ENCODE results near the gene CBFA2T3.
"Not testable (repeated sequence)": the region's sequence is repeated elsewhere in the genome, so short reads cannot be mapped to it uniquely, and the experiment has no call there.

Gene CBFA2T3

DNA sequence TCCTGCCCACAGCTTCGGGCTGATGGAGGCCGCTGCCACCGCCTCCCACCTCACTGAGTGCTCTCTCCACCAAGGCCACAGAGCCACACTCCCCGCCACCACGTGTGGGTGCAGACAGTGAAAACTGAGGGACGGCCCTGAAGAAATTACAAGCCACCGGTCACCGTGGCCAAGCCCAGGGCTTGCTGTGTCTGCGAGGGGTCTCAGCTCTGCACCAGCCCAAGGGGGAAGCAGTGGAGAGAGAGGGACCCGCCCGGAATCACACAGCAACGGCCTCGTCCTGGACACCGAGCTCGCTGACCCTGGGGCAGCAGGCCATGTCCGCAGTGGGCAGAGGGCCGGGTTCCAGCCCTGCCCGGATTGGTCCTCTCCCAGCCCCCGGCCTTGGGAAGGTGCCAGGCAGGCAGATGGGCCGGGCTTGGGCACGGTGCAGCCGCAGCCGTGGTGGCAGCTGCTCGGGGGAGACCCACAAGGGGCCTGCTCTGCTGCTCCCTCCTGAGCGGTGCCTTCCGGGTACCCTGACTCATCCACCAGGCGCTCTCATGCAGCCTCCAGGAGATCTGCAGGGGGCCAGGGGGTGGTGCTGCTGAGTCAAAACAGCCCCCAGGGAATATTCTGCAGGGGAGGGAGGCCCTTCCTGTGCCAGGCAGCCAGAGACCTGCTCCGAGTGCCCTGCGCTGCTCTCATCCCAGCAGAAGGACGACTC, 52.0 kb downstream of the CBFA2T3 start:
- Histone ChIP-seq H3K36me3 (ENCODE audit: insufficient read depth, low read length) (no peaks in the 10 kb centered on the region), H3K27ac (ENCODE audit: low read depth, low read length) (no peak overlapping the region), H3K79me2 (ENCODE audit: control insufficient read depth, insufficient read depth, low read length, unreplicated experiment) (no peaks in the 10 kb centered on the region), H3K27me3 (ENCODE audit: insufficient read depth, low read length) (no peaks in the 10 kb centered on the region), H3K4me1 (ENCODE audit: control insufficient read depth, insufficient read depth, low read length, unreplicated experiment) (peaks cover 27% of the 10 kb centered on the region), H2AFZ (ENCODE audit: low read length, unreplicated experiment) (no peak overlapping the region), H3K4me3 (ENCODE audit: low read depth, low read length) (no peak overlapping the region)

DNA sequence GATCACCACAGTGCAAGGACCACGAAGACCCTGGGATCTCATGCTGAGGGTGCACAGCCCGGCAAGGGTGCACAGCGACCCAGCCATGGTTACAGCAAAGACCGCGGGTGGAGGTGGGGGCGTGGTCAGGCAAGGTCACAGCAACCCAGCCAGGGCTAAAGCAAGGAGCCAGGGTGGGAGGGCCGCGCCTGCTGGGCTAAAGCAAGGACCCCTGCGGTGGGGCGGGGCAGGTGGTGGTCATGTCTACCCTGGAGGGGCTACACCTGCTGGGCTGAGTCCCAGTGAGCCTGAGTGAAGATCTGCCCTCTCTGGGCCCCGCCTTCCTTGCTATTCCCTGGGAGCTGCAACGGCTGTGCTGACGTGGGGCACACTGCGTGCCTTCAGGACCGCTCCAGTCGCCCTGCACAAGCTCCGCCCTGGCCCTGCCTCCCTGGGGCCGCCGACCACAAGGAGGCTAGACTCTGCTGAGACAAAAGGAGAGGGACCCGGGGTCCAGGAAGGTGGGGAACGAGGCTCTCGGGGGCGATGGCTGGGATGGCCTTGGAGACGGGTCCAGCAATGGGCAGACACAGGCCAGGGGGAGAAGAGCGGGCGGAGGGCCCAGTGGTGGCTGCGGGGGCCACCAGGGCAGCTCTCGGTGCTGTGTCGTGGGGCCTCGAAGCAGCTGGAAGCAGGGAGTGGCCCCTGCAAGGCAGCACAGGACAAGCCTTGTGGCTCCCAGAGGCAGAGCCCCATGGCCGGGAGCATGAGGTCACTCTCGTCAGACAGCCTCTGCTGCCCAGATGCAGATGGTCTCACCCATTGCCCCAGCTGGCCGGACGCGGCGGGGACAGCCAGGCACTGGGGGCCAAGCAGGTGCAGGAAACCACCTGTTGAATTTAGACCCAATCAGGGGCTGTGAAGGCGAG, 52.8 kb downstream of the CBFA2T3 start:
- Histone ChIP-seq H3K27me3 (ENCODE audit: insufficient read depth, low read length) (no peaks in the 10 kb centered on the region), H3K79me2 (ENCODE audit: control insufficient read depth, insufficient read depth, low read length, unreplicated experiment) (no peaks in the 10 kb centered on the region), H2AFZ (ENCODE audit: low read length, unreplicated experiment) (no peak overlapping the region), H3K27ac (ENCODE audit: low read depth, low read length) (no peak overlapping the region), H3K4me3 (ENCODE audit: low read depth, low read length) (no peak overlapping the region), H3K4me1 (ENCODE audit: control insufficient read depth, insufficient read depth, low read length, unreplicated experiment) (peaks cover 27% of the 10 kb centered on the region), H3K36me3 (ENCODE audit: insufficient read depth, low read length) (no peaks in the 10 kb centered on the region)

DNA sequence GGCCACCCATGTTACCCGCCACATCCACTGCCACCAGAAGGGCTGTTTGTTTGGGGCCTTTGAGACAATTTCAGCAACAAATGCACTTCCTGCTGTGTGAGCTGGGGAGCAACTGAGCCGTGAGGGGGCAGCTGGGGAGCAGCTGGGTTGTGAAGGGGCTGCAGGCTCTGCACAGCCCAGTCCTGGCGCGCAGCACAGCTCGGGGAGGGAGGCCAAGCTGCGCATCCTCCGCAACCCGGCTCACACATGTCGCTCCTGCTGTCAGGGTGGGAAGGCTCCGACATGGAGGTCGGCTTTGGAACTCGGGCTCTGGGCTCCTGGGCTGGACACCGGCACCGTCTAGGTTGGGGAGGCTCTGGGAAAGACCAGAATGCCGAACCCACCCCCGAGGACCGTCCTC, 53.6 kb downstream of the CBFA2T3 start:
- H3K36me3 ChIP-seq (ENCODE audit: insufficient read depth, low read length), result no peaks in the 10 kb centered on the region
- peaks cover 27% of the 10 kb centered on the region for H3K4me1 ChIP-seq (ENCODE audit: control insufficient read depth, insufficient read depth, low read length, unreplicated experiment)
- H3K79me2 ChIP-seq (ENCODE audit: control insufficient read depth, insufficient read depth, low read length, unreplicated experiment), result no peaks in the 10 kb centered on the region
- H3K4me3 ChIP-seq (ENCODE audit: low read depth, low read length), result no peak overlapping the region
- H2AFZ ChIP-seq (ENCODE audit: low read length, unreplicated experiment), result no peak overlapping the region
- H3K27me3 ChIP-seq (ENCODE audit: insufficient read depth, low read length), result no peaks in the 10 kb centered on the region
- no peak overlapping the region for H3K27ac ChIP-seq (ENCODE audit: low read depth, low read length)

DNA sequence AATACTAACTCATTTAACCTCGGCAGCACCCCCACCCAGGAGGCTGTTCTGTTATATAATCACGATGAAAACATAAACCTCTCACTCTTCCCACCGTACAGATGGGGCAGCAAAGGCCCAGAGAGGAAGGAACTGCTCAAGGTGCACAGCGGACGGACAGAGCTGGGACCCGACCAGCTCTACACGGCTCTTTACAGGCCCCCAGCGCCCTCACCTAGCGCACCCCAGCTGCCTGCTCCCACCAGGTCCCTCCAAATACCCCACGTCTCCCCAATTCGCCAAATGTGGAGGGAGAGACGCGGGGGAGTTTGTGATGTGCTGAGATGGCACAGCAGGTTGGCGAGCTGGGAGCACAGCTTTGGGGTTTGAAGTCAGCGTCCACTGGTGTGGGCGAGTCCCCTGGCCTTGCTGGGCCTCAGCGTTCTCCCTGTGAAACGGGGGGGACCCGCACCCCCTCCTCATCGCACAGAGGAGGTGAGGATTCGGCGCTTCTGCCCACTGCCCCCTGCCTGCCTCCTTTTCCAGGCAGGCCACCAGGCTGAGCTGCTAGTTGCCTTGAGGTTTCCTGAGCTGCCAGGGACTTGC, 54.1 kb downstream of the CBFA2T3 start:
- Histone ChIP-seq H3K4me3 (ENCODE audit: low read depth, low read length) (no peak overlapping the region), H3K36me3 (ENCODE audit: insufficient read depth, low read length) (no peaks in the 10 kb centered on the region), H3K27ac (ENCODE audit: low read depth, low read length) (no peak overlapping the region), H2AFZ (ENCODE audit: low read length, unreplicated experiment) (no peak overlapping the region), H3K4me1 (ENCODE audit: control insufficient read depth, insufficient read depth, low read length, unreplicated experiment) (peaks cover 27% of the 10 kb centered on the region), H3K27me3 (ENCODE audit: insufficient read depth, low read length) (no peaks in the 10 kb centered on the region), H3K79me2 (ENCODE audit: control insufficient read depth, insufficient read depth, low read length, unreplicated experiment) (no peaks in the 10 kb centered on the region)

DNA sequence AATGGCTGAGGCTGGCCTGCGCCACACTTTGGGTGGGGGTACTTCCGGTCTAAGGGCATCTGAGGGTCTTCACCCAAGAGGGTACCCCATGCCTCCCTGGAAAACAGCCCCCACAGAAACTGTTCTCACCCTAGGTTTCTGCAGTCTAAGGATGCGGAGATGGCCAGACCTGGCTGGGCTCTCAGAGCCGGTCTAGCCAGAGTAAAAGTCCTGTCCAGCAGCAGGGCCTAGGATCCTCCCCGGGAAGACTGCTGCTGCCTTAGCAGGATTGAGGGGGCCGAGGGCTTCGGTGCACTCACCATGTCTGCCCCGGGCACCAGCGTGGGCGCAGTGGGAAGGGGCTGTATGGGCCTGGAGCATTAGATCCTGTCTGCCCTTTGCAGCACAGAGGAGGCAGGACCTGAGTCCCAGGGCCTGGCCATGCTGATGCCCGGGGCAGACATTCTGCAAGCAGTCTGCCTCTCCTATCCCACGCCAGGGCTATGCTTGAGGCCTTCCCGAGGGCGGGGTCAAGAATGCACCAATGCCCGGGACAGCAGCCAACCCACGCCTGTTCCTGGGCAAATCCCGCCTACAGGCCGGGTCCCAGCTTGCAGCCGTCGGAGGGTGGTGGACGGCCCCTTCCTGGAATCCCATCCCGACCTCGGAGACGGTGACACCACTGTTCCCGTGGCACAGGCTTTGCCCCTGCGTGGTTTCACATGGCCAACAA, 54.7 kb downstream of the CBFA2T3 start:
- H3K27ac ChIP-seq (ENCODE audit: low read depth, low read length), result no peak overlapping the region
- no peaks in the 10 kb centered on the region for H3K27me3 ChIP-seq (ENCODE audit: insufficient read depth, low read length)
- no peak overlapping the region for H2AFZ ChIP-seq (ENCODE audit: low read length, unreplicated experiment)
- H3K4me3 ChIP-seq (ENCODE audit: low read depth, low read length), result no peak overlapping the region
- H3K4me1 ChIP-seq (ENCODE audit: control insufficient read depth, insufficient read depth, low read length, unreplicated experiment), result peaks cover 27% of the 10 kb centered on the region
- no peaks in the 10 kb centered on the region for H3K36me3 ChIP-seq (ENCODE audit: insufficient read depth, low read length)
- H3K79me2 ChIP-seq (ENCODE audit: control insufficient read depth, insufficient read depth, low read length, unreplicated experiment), result no peaks in the 10 kb centered on the region

DNA sequence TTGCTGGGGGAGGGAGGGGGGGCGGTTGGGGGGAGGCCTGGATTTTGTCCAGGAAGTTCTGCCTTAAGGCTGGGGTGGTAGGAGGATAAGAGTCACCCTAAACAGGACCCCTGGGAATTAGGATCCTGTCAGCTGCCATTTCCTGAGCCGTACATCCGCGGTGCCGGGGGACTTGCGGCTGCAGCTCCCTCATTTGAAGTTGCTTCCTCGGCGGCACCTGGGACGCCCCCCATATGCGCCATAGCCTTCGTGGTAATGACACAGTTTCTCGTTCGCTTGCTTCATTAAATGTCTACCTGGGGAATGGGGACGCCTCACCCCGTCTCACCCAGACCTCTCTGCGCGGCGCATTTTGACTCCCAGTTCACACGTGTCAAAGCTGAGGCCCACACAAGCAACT, 55.4 kb downstream of the CBFA2T3 start:
- Histone ChIP-seq H3K4me1 (ENCODE audit: control insufficient read depth, insufficient read depth, low read length, unreplicated experiment) (peaks cover 27% of the 10 kb centered on the region), H3K4me3 (ENCODE audit: low read depth, low read length) (no peak overlapping the region), H3K27me3 (ENCODE audit: insufficient read depth, low read length) (no peaks in the 10 kb centered on the region), H3K36me3 (ENCODE audit: insufficient read depth, low read length) (no peaks in the 10 kb centered on the region), H2AFZ (ENCODE audit: low read length, unreplicated experiment) (no peak overlapping the region), H3K79me2 (ENCODE audit: control insufficient read depth, insufficient read depth, low read length, unreplicated experiment) (no peaks in the 10 kb centered on the region), H3K27ac (ENCODE audit: low read depth, low read length) (no peak overlapping the region)

DNA sequence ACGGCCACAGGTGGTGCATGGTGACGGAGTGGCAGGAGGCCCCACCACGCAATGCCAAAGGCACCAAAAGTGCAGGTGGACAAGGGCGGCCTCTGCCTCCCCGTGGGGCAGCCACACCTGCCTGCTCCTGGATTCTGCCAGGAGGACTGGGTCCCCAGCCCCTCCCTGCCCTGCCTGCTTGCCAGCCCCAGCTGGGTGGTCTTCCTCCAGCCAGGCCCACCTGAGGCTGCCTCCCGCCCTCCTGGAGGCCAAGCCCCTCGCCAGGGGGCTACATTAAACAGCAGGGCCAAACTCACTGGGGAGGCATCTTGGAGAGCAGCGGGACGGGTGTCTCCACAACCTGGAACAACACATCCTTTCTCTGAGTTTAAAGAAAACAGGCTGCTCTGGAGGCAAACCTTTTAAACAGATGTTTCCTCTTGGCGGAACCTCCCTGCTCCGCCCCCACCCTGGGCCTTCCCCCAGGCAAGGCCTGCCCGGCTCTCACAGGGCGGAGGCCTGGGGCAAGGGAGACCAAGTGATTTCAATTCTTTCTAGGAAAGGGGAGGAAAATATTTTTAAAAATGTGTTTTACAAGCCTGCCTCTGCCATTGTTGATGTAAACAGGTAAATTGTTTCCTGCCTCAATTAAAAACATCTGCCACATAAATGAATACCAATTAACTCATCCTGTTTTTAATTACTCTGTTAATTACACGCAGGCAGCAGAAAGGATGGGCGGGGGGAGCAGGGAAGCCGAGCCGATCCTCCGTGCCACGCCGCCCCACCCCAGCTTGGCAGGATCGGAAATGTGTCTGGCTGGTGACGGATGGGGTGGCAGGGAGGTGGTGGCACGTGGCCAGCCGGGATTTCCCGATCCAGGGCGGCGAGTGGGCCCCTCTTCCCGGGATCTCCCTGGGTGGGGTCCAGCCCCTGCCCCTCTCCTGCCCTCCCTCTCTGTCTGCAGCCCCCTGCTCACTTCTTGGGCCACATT, 56.1 kb downstream of the CBFA2T3 start:
- Histone ChIP-seq H3K4me3 (ENCODE audit: low read depth, low read length) (no peak overlapping the region), H3K27ac (ENCODE audit: low read depth, low read length) (no peak overlapping the region), H2AFZ (ENCODE audit: low read length, unreplicated experiment) (no peak overlapping the region), H3K79me2 (ENCODE audit: control insufficient read depth, insufficient read depth, low read length, unreplicated experiment) (no peaks in the 10 kb centered on the region), H3K27me3 (ENCODE audit: insufficient read depth, low read length) (no peaks in the 10 kb centered on the region), H3K36me3 (ENCODE audit: insufficient read depth, low read length) (no peaks in the 10 kb centered on the region), H3K4me1 (ENCODE audit: control insufficient read depth, insufficient read depth, low read length, unreplicated experiment) (peaks cover 21% of the 10 kb centered on the region)

DNA sequence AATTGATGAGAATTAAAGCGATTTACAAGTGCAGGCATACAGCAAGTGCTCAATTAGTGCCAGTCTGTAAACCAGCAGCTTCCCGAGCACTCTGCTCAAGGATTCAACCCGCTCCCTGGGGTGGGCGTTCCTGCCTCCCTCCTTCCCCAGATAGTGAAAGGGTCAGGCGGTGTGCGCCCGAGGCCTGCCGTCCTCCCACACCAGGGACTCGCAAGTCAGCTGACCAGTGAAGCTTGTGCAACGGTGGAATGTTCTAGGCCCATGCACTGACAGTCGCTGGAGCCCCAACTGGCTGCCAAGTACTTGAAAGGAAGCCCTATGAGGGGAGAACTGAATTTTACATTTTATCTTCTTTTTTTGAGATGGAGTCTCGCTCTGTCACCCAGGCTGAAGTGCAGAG, 57.1 kb downstream of the CBFA2T3 start:
- Histone ChIP-seq H3K36me3 (ENCODE audit: insufficient read depth, low read length) (no peaks in the 10 kb centered on the region), H3K27me3 (ENCODE audit: insufficient read depth, low read length) (no peaks in the 10 kb centered on the region)

DNA sequence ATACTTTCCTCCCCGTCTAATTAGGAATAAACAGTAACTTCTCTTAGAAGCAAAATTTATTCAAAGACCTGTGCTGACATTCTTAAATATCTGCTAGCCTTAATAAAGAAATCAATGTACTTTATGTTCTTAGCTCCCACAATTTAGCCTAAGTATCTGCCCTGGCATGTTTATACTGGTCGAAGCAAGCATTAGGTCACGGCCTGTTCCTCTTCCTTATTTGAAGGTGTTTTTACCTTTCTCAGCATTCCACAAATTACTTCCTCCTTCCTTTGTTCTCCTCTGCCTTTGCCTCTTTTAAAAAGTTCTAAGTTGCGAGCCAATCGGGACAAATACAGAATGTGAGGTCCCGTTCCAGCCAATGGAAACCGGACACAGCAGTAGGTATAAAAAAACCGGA, 58.1 kb downstream of the CBFA2T3 start:
- not testable (repeated sequence) for H3K4me3 ChIP-seq (ENCODE audit: low read depth, low read length); H3K27ac ChIP-seq (ENCODE audit: low read depth, low read length); H2AFZ ChIP-seq (ENCODE audit: low read length, unreplicated experiment); H3K36me3 ChIP-seq (ENCODE audit: insufficient read depth, low read length); H3K27me3 ChIP-seq (ENCODE audit: insufficient read depth, low read length); H3K79me2 ChIP-seq (ENCODE audit: control insufficient read depth, insufficient read depth, low read length, unreplicated experiment)
- H3K4me1 ChIP-seq (ENCODE audit: control insufficient read depth, insufficient read depth, low read length, unreplicated experiment), result peaks cover 14% of the 10 kb centered on the region

More for the DNA sequence above, 57.1 kb downstream of the CBFA2T3 start:
- H3K4me1 ChIP-seq (ENCODE audit: control insufficient read depth, insufficient read depth, low read length, unreplicated experiment), result peaks cover 14% of the 10 kb centered on the region
- H2AFZ ChIP-seq (ENCODE audit: low read length, unreplicated experiment), result no peak overlapping the region
- H3K27ac ChIP-seq (ENCODE audit: low read depth, low read length), result no peak overlapping the region
- no peaks in the 10 kb centered on the region for H3K79me2 ChIP-seq (ENCODE audit: control insufficient read depth, insufficient read depth, low read length, unreplicated experiment)
- no peak overlapping the region for H3K4me3 ChIP-seq (ENCODE audit: low read depth, low read length)

All from ACC112 (cell line).